ENCODE data around the gene DENND1B. TPM values are rescaled to one million over a fixed set of nuclear protein-coding genes. Genes with fewer than 3 reads are reported as not detected.
A peak's percentile ranks its signal among the peaks of the same experiment; 100 is the strongest.

The DENND1B gene
- 26.7 and 28.2 TPM in 2 replicates for total RNA-seq (2022)
- Bru-seq, nascent RNA: percentile 86 among the genes with signal in this experiment
- percentile 62 among the genes with signal in this experiment for BruChase-seq, experiment 1, labeled RNA remaining after a 6-hour chase
- percentile 66 among the genes with signal in this experiment for BruChase-seq, experiment 2, labeled RNA remaining after a 2-hour chase
- long read RNA-seq, partial matches to known transcripts: 1 of 11 reads
- long read RNA-seq, other reads (novel, unspliced or antisense): 9 of 11 reads

- peak within 1 kb of the TSS; percentile 72 for H3K4me3 Mint-ChIP-seq (ENCODE audit: low read depth, unreplicated experiment)
- peaks cover 3% of the 10 kb centered on the region for H3K9me3 Mint-ChIP-seq (ENCODE audit: low read depth, unreplicated experiment)
- DNase-seq: peak; percentile 93
- CTCF ChIA-PET: interaction anchor here (0.6 to 1.4 kb wide), 4 partner anchors 63 to 1369 kb away, joined by 3 to 5 read pairs (median 3); no protein-coding TSS in a partner anchor
- BruUV-seq (replicated peaks): no TSS peak
- peak within 1 kb of the TSS; percentile 93 for H3K27ac Mint-ChIP-seq (ENCODE audit: unreplicated experiment)
- H3K36me3 Mint-ChIP-seq (ENCODE audit: insufficient read depth, unreplicated experiment): peaks cover 26% of the 10 kb centered on the region
- H3K27me3 Mint-ChIP-seq (ENCODE audit: unreplicated experiment): no peaks in the 10 kb centered on the region
- intact Hi-C loops (cut with micrococcal nuclease; ENCODE audit: unreplicated experiment): loop anchor here (5.0 kb wide), 1 partner anchor 158 kb away; no protein-coding TSS in a partner anchor
- H3K4me1 Mint-ChIP-seq (ENCODE audit: low read depth, unreplicated experiment): peaks cover 44% of the 10 kb centered on the region
- TF ChIP-seq CTCF (IDR thresholded peaks at IDR 0.05; ENCODE audit: unreplicated experiment): no peak
Observed at GRCh38 chr1:197775282-197776262, at the start of gene DENND1B. Gene DENND1B, minus strand, starts transcription at chr1:197775480. Its CDS starts 325 bp downstream, at chr1:197775155.

- BruUV-seq (replicated peaks): no TSS peak
- H3K27me3 Mint-ChIP-seq (ENCODE audit: unreplicated experiment): no peaks in the 10 kb centered on the region
- H3K9me3 Mint-ChIP-seq (ENCODE audit: low read depth, unreplicated experiment): peaks cover 3% of the 10 kb centered on the region
- intact Hi-C loops (cut with micrococcal nuclease; ENCODE audit: unreplicated experiment): no loop called here
- no peak overlapping the region for H3K4me3 Mint-ChIP-seq (ENCODE audit: low read depth, unreplicated experiment)
- peaks cover 9% of the 10 kb centered on the region for H3K4me1 Mint-ChIP-seq (ENCODE audit: low read depth, unreplicated experiment)
- CTCF ChIA-PET: no interaction called here
- no peak for DNase-seq
- H3K27ac Mint-ChIP-seq (ENCODE audit: unreplicated experiment): no peak overlapping the region
- H3K36me3 Mint-ChIP-seq (ENCODE audit: insufficient read depth, unreplicated experiment): no peaks in the 10 kb centered on the region
- no peak for TF ChIP-seq CTCF (IDR thresholded peaks at IDR 0.05; ENCODE audit: unreplicated experiment)
Observed at GRCh38 chr1:197814306-197814705, 39.0 kb upstream of the DENND1B start.

GRCh38 chr1:197813741-197814140 lies 38.5 kb upstream of the DENND1B start:
- intact Hi-C loops (cut with micrococcal nuclease; ENCODE audit: unreplicated experiment): no loop called here
- peaks cover 15% of the 10 kb centered on the region for H3K4me1 Mint-ChIP-seq (ENCODE audit: low read depth, unreplicated experiment)
- H3K36me3 Mint-ChIP-seq (ENCODE audit: insufficient read depth, unreplicated experiment): no peaks in the 10 kb centered on the region
- CTCF ChIA-PET: no interaction called here
- no peak overlapping the region for H3K27ac Mint-ChIP-seq (ENCODE audit: unreplicated experiment)
- no TSS peak for BruUV-seq (replicated peaks)
- no peak overlapping the region for H3K4me3 Mint-ChIP-seq (ENCODE audit: low read depth, unreplicated experiment)
- DNase-seq: no peak
- H3K27me3 Mint-ChIP-seq (ENCODE audit: unreplicated experiment): no peaks in the 10 kb centered on the region
- H3K9me3 Mint-ChIP-seq (ENCODE audit: low read depth, unreplicated experiment): peaks cover 3% of the 10 kb centered on the region
- TF ChIP-seq CTCF (IDR thresholded peaks at IDR 0.05; ENCODE audit: unreplicated experiment): no peak

- no peak for DNase-seq
- CTCF ChIA-PET: no interaction called here
- TF ChIP-seq CTCF (IDR thresholded peaks at IDR 0.05; ENCODE audit: unreplicated experiment): no peak
- H3K36me3 Mint-ChIP-seq (ENCODE audit: insufficient read depth, unreplicated experiment): no peaks in the 10 kb centered on the region
- intact Hi-C loops (cut with micrococcal nuclease; ENCODE audit: unreplicated experiment): no loop called here
- no peaks in the 10 kb centered on the region for H3K27me3 Mint-ChIP-seq (ENCODE audit: unreplicated experiment)
- peaks cover 18% of the 10 kb centered on the region for H3K4me1 Mint-ChIP-seq (ENCODE audit: low read depth, unreplicated experiment)
- no peak overlapping the region for H3K4me3 Mint-ChIP-seq (ENCODE audit: low read depth, unreplicated experiment)
- no peak overlapping the region for H3K27ac Mint-ChIP-seq (ENCODE audit: unreplicated experiment)
- BruUV-seq (replicated peaks): no TSS peak
- peaks cover 3% of the 10 kb centered on the region for H3K9me3 Mint-ChIP-seq (ENCODE audit: low read depth, unreplicated experiment)
Observed at GRCh38 chr1:197811769-197812168, 36.5 kb upstream of the DENND1B start.

All from Calu3 (cell line).